Fibroblast of lung (primary cell): ENCODE results near the gene TSHZ2.

ENCODE experiments used
- CTCF ChIP-seq, 2 donors: IDR thresholded peaks in 1 of 2; conservative IDR thresholded peaks in 1 of 2; 1 replicate in 1 of 2; 2 replicates in 1 of 2; pipeline ENCODE4 v1.5.1; 2011 to 2012; ENCODE audit warnings: low read length in 2 of 2, control low read depth in 1 of 2, inconsistent platforms in 1 of 2, low read depth in 1 of 2, mild to moderate bottlenecking in 1 of 2
- EZH2 ChIP-seq: IDR thresholded peaks from 2 replicates; pipeline ENCODE4 v1.5.1; 2012; ENCODE audit warnings: low read length, control low read depth, mild to moderate bottlenecking; ENCODE audit errors: missing control alignments

DNA sequence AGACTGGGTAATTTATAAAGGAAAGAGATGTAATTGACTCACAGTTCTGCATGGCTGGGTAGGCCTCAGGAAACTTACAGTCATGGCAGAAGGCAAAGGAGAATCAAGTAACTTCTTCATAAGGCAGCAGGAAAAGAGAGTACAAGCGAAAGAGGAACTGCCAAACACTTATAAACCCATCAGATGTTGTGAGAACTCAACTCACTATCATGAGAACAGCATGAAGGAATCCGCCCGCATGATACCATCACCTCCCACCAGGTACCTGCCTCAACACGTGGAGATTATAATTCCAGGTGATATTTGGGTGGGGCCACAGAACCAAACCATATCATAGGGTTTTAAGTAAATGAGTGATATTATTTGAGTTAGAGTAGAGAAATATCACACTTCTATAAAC lies 189.3 kb downstream of the TSHZ2 start:
- no peak for TF ChIP-seq CTCF (conservative IDR thresholded peaks at IDR 0.05 in 1 of 2, IDR thresholded peaks at IDR 0.05 in 1 of 2; ENCODE audit: low read depth in 1 of 2, low read length in 2 of 2)
- no peak for TF ChIP-seq EZH2
